Skin of body (tissue), 2 donors: ENCODE data around the gene ERMARD. TPM values are rescaled to one million over a fixed set of nuclear protein-coding genes. Genes with fewer than 3 reads are reported as not detected.

Experiments
- DNase-seq: peaks from one replicate; lab custom pipeline; 2025; lab: John Stamatoyannopoulos, UW
- total RNA-seq: library from RNA; depleted of rRNA; stranded (reverse); fragments of >200 nt; gene quantifications from one replicate; pipeline ENCODE4 v1.2.3, GENCODE V29; 2014

The ERMARD gene
- total RNA-seq, 1 donor from 2014 or later = 18.7 TPM

DNA sequence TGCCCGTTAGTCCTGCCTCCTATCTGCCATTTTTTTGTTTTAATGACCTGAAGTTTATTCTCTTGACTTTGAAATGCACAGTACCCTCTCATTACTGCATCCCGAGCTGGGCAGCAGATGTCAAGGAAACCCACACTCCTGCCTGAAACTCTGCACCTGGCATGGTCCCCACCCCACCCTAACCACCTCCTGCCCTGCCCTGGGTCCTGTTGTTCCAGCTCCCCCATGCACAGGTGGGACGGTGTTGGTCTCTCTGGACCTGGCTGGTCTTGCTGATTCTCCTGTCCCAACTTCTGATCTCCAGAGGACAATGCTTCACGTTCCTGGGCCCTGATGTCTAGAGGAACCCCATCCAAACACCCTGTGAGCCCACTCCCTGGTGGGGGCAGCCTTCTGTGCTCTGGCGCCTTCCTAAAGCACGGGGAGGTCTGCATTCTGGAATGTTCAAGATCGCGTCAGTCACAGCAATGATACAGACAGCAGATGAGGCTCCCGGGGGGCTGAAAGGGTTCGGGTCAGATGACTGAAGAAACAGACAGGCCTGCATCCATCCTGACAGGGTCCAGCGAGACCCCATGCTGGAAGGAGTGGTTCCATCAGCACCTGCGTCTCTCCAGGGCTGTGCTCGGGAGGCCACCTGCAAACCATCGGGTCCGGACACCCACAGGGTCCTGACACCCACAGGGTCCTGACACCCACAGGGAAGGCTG is 73.6 kb downstream of the ERMARD start:
- no peak for DNase-seq

GRCh38 chr6:169825558-169826225 is 74.3 kb downstream of the ERMARD start:
- DNase-seq = no peak

DNA sequence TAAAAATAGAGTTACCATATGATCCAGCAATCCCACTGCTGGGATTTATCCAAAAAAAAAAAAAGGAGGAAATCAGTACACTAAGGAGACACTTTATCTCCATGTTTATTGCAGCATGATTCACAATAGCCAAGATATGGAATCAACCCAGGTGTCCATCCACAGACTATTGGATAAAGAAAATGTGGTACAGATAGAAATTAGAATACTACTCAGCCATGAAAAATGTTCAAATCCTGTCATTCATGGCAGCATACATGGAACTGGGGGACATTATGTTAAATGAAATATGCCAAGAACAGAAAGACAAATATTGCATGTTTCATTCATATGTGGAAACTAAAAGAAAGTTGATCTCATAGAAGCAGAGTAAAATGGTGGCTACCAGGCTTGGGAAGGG is 75.3 kb downstream of the ERMARD start:
- DNase-seq = no peak

DNA sequence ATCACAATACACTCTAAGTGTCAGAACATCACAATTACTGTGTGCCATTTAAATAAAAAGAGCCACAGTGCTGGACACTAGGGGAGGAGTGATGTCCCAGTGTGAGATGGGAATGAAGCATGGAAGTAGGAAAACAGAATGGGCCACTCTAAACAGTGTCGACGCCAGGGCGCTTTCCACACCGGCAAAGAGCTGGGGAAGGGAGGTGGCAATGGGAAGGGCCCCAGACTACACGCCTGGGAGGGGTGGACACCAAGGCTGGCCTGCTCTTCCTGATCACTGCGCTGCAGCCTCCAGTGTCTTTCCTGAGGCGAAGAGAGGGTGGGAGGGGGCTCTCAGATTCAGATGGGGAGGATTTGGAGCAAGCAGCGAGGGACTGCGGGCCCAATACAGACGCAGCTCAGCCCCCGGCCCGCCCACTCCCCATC is 75.9 kb downstream of the ERMARD start:
- DNase-seq = no peak

DNA sequence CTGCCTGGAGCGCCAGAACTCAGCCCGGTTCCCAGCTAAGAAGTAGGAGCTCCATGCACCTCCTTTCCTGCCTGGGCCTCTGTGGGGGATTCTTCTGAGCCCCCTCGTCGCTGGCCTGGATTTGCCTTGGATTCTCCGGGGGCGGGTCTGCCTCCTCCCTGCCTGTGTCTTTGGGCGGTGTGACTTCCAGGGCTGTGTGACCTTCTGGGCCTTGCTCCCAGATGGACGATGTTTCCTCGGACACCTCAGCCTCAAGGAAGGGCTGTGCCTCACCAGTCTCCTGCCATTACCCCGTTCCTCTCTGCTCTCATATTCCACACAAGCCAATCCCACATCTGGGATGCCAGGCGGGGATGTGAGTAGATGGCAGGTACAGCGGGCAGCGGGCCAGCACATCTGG is 76.8 kb downstream of the ERMARD start:
- no peak for DNase-seq

GRCh38 chr6:169829786-169830185 is 78.4 kb downstream of the ERMARD start:
- no peak for DNase-seq

GRCh38 chr6:169830876-169831275 is 79.5 kb downstream of the ERMARD start:
- no peak for DNase-seq

Other genes with a start within 250 kb of the ERMARD start
- 32.8 TPM for gene WDR27, start 49.6 kb upstream of the ERMARD start, total RNA-seq
- gene C6orf120, start 49.5 kb upstream of the ERMARD start, total RNA-seq = 22.0 TPM
- gene PHF10, start 27.1 kb upstream of the ERMARD start, total RNA-seq = 46.4 TPM
- 2.0 TPM for gene DYNLT2, start 50 bp upstream of the ERMARD start, total RNA-seq